HEK293T (cell line): ENCODE measurements around the gene ELF1.
"Not testable (repeated sequence)": the region's sequence is repeated elsewhere in the genome, so short reads cannot be mapped to it uniquely, and the experiment has no call there.

Experiments
- ARNT ChIP-seq: fragments of 450-650 bp; IDR thresholded peaks from 2 replicates; pipeline ENCODE4 v1.6.1; 2017; ENCODE audit warnings: mild to moderate bottlenecking
- BHLHE40 ChIP-seq: fragments of 450-650 bp; IDR thresholded peaks from 2 replicates; pipeline ENCODE4 v1.6.1; 2016; ENCODE audit warnings: mild to moderate bottlenecking, moderate library complexity, borderline replicate concordance
- CTBP1 ChIP-seq: fragments of 450-650 bp; IDR thresholded peaks from 2 replicates; pipeline ENCODE4 v1.6.1; 2016; ENCODE audit warnings: borderline replicate concordance
- ELF4 ChIP-seq: fragments of 450-650 bp; IDR thresholded peaks from 2 replicates; pipeline ENCODE4 v1.6.1; 2017; ENCODE audit warnings: antibody characterized with exemption
- FOXA1 ChIP-seq: fragments of 450-650 bp; IDR thresholded peaks from 2 replicates; pipeline ENCODE4 v1.6.1; 2016; ENCODE audit warnings: mild to moderate bottlenecking
- FOXM1 ChIP-seq: fragments of 450-650 bp; IDR thresholded peaks from 2 replicates; pipeline ENCODE4 v1.6.1; 2017; ENCODE audit warnings: mild to moderate bottlenecking, borderline replicate concordance
- HDGF ChIP-seq: fragments of 450-650 bp; IDR thresholded peaks from 2 replicates; pipeline ENCODE4 v1.6.1; 2017; ENCODE audit warnings: antibody characterized with exemption, borderline replicate concordance
- L3MBTL2 ChIP-seq: fragments of 450-650 bp; conservative IDR thresholded peaks from 2 replicates; pipeline ENCODE4 v1.6.1; 2016; ENCODE audit warnings: mild to moderate bottlenecking
- NFRKB ChIP-seq: fragments of 450-650 bp; IDR thresholded peaks from 2 replicates; pipeline ENCODE4 v1.6.1; 2016; ENCODE audit warnings: mild to moderate bottlenecking, moderate library complexity
- TARDBP ChIP-seq: fragments of 450-650 bp; IDR thresholded peaks from 2 replicates; pipeline ENCODE4 v1.6.1; 2016

DNA sequence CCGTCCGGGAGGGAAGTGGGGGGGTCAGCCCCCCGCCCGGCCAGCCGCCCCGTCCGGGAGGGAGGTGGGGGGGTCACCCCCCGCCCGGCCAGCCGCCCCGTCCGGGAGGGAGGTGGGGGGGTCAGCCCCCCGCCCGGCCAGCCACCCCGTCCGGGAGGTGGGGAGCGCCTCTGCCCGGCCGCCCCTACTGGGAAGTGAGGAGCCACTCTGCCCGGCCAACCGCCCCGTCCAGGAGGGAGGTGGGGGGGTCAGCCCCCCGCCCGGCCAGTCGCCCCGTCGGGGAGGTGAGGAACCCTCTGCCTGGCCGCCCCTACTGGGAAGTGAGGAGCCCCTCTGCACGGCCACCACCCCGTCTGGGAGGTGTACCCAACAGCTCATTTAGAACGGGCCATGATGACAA is 118.1 kb downstream of the ELF1 start:
- not testable (repeated sequence) for TF ChIP-seq FOXA1, NFRKB, TARDBP, HDGF, BHLHE40, L3MBTL2, ARNT, FOXM1, CTBP1, ELF4
